ACC112 (cell line): ENCODE results near the gene MAD1L1.

ENCODE experiments used
- H2AFZ ChIP-seq: fragments of 200-600 bp; sonication (generic); one replicate; pipeline ENCODE4 v1.6.0; 2017; ENCODE audit warnings: antibody characterized with exemption, low read length; ENCODE audit not compliant: unreplicated experiment
- H3K27ac ChIP-seq: fragments of 200-600 bp; sonication (generic); 2 replicates; pipeline ENCODE4 v1.5.1; 2014; ENCODE audit warnings: low read depth, mild to moderate bottlenecking, antibody characterized with exemption, low read length, moderate library complexity
- H3K27me3 ChIP-seq: fragments of 200-600 bp; sonication (generic); 2 replicates; pipeline ENCODE4 v1.6.1; 2014; ENCODE audit warnings: mild to moderate bottlenecking, antibody characterized with exemption, low read length, moderate library complexity, mixed read lengths; ENCODE audit not compliant: insufficient read depth
- H3K36me3 ChIP-seq: fragments of 200-600 bp; sonication (generic); 2 replicates; pipeline ENCODE4 v1.6.1; 2016; ENCODE audit warnings: mild to moderate bottlenecking, antibody characterized with exemption, low read length, moderate library complexity, mixed read lengths; ENCODE audit not compliant: insufficient read depth
- H3K4me1 ChIP-seq: fragments of 200-600 bp; sonication (generic); one replicate; pipeline ENCODE4 v1.6.1; 2016; ENCODE audit warnings: low read length, mixed read lengths; ENCODE audit not compliant: insufficient read depth, unreplicated experiment, control insufficient read depth
- H3K4me3 ChIP-seq: fragments of 200-600 bp; sonication (generic); 2 replicates; pipeline ENCODE4 v1.5.1; 2014; ENCODE audit warnings: mild to moderate bottlenecking, low read depth, low read length
- H3K79me2 ChIP-seq: fragments of 200-600 bp; sonication (generic); one replicate; pipeline ENCODE4 v1.6.0; 2016; ENCODE audit warnings: low read length; ENCODE audit not compliant: control insufficient read depth, unreplicated experiment, insufficient read depth

Gene MAD1L1

GRCh38 chr7:1897076-1897860, 335.5 kb downstream of the MAD1L1 start:
- Histone ChIP-seq H3K79me2 (no peaks in the 10 kb centered on the region), H3K4me3 (no peak overlapping the region), H3K27ac (no peak overlapping the region), H3K27me3 (no peaks in the 10 kb centered on the region), H2AFZ (no peak overlapping the region), H3K4me1 (peaks cover 15% of the 10 kb centered on the region), H3K36me3 (no peaks in the 10 kb centered on the region)

GRCh38 chr7:1895664-1896515, 336.9 kb downstream of the MAD1L1 start:
- Histone ChIP-seq H3K4me1 (peaks cover 15% of the 10 kb centered on the region), H2AFZ (no peak overlapping the region), H3K79me2 (no peaks in the 10 kb centered on the region), H3K27me3 (no peaks in the 10 kb centered on the region), H3K27ac (no peak overlapping the region), H3K36me3 (no peaks in the 10 kb centered on the region), H3K4me3 (no peak overlapping the region)

- H3K36me3 ChIP-seq = no peaks in the 10 kb centered on the region
- no peaks in the 10 kb centered on the region for H3K79me2 ChIP-seq
- H2AFZ ChIP-seq = no peak overlapping the region
- H3K27ac ChIP-seq = no peak overlapping the region
- no peak overlapping the region for H3K4me3 ChIP-seq
- no peaks in the 10 kb centered on the region for H3K27me3 ChIP-seq
- H3K4me1 ChIP-seq = peaks cover 15% of the 10 kb centered on the region
These were observed 337.7 kb downstream of the MAD1L1 start for GRCh38 chr7:1894906-1895663.

- no peaks in the 10 kb centered on the region for H3K27me3 ChIP-seq
- no peak overlapping the region for H3K4me3 ChIP-seq
- no peaks in the 10 kb centered on the region for H3K36me3 ChIP-seq
- H3K4me1 ChIP-seq = peaks cover 9% of the 10 kb centered on the region
- H3K27ac ChIP-seq = no peak overlapping the region
- H3K79me2 ChIP-seq = no peaks in the 10 kb centered on the region
- no peak overlapping the region for H2AFZ ChIP-seq
These were observed 338.3 kb downstream of the MAD1L1 start for GRCh38 chr7:1894313-1894900.

GRCh38 chr7:1893451-1893850, 339.3 kb downstream of the MAD1L1 start:
- Histone ChIP-seq H3K4me1 (no peaks in the 10 kb centered on the region), H3K4me3 (no peak overlapping the region), H3K27me3 (no peaks in the 10 kb centered on the region), H3K36me3 (no peaks in the 10 kb centered on the region), H3K79me2 (no peaks in the 10 kb centered on the region), H2AFZ (no peak overlapping the region), H3K27ac (no peak overlapping the region)

GRCh38 chr7:1893036-1893435, 339.7 kb downstream of the MAD1L1 start:
- Histone ChIP-seq H3K36me3 (no peaks in the 10 kb centered on the region), H2AFZ (no peak overlapping the region), H3K4me1 (no peaks in the 10 kb centered on the region), H3K79me2 (no peaks in the 10 kb centered on the region), H3K4me3 (no peak overlapping the region), H3K27ac (no peak overlapping the region), H3K27me3 (no peaks in the 10 kb centered on the region)

GRCh38 chr7:1892011-1892965, 340.5 kb downstream of the MAD1L1 start:
- H2AFZ ChIP-seq = no peak overlapping the region
- H3K79me2 ChIP-seq = no peaks in the 10 kb centered on the region
- H3K4me3 ChIP-seq = no peak overlapping the region
- H3K27me3 ChIP-seq = no peaks in the 10 kb centered on the region
- H3K4me1 ChIP-seq = no peaks in the 10 kb centered on the region
- H3K27ac ChIP-seq = no peak overlapping the region
- H3K36me3 ChIP-seq = no peaks in the 10 kb centered on the region

- Histone ChIP-seq H2AFZ (no peak overlapping the region), H3K27me3 (no peaks in the 10 kb centered on the region), H3K4me1 (no peaks in the 10 kb centered on the region), H3K27ac (no peak overlapping the region), H3K36me3 (no peaks in the 10 kb centered on the region), H3K79me2 (no peaks in the 10 kb centered on the region), H3K4me3 (no peak overlapping the region)
These were observed 342.2 kb downstream of the MAD1L1 start for GRCh38 chr7:1890289-1891235.

GRCh38 chr7:1889556-1890181, 343.1 kb downstream of the MAD1L1 start:
- Histone ChIP-seq H3K27ac (no peak overlapping the region), H3K36me3 (no peaks in the 10 kb centered on the region), H3K79me2 (no peaks in the 10 kb centered on the region), H3K4me1 (no peaks in the 10 kb centered on the region), H3K27me3 (no peaks in the 10 kb centered on the region), H2AFZ (no peak overlapping the region), H3K4me3 (no peak overlapping the region)
